HepG2 (cell line): ENCODE measurements around the gene PARN.

Source experiments
- CEBPB ChIP-seq: IDR thresholded peaks from 2 replicates; pipeline ENCODE4 v1.6.1; 2011; ENCODE audit warnings: low read depth, low read length, improper control_type of control experiment, borderline replicate concordance
- EZH2 ChIP-seq: conservative IDR thresholded peaks from 2 replicates; pipeline ENCODE4 v1.6.1; 2012; ENCODE audit warnings: mild to moderate bottlenecking, low read depth, low read length, moderate library complexity
- GABPA ChIP-seq, 2 experiments: IDR thresholded peaks; 2 replicates each; pipeline ENCODE4 v1.6.1; 2011 to 2016; ENCODE audit warnings: low read depth in 2 of 2, low read length in 1 of 2, missing biosample characterization in 1 of 2, missing genetic modification characterization in 1 of 2
- HDAC2 ChIP-seq: sonication (generic); formaldehyde crosslinking; IDR thresholded peaks from 2 replicates; pipeline ENCODE4 v1.4.0; 2020; ENCODE audit warnings: missing genetic modification reagents
- ISX ChIP-seq: sonication (generic); formaldehyde crosslinking; conservative IDR thresholded peaks from 2 replicates; pipeline ENCODE4 v1.5.0; 2020; ENCODE audit warnings: missing genetic modification reagents
- KDM1A ChIP-seq: IDR thresholded peaks from 2 replicates; pipeline ENCODE4 v1.6.1; 2016; ENCODE audit warnings: missing compliant biosample characterization
- KIAA2018 ChIP-seq: sonication (generic); formaldehyde crosslinking; IDR thresholded peaks from 2 replicates; pipeline ENCODE4 v1.5.0; 2020; ENCODE audit warnings: mild to moderate bottlenecking, missing genetic modification reagents, borderline replicate concordance
- POLR2A ChIP-seq, 2 experiments: IDR thresholded peaks; 2 replicates each; pipeline ENCODE4 v1.6.1; 2011; ENCODE audit warnings: low read depth in 2 of 2, low read length in 2 of 2, mild to moderate bottlenecking in 1 of 2, moderate library complexity in 1 of 2; ENCODE audit not compliant: insufficient read depth in 1 of 2
- POLR2AphosphoS2 ChIP-seq: IDR thresholded peaks from 2 replicates; pipeline ENCODE4 v1.6.1; 2011; ENCODE audit warnings: low read depth, low read length, improper control_type of control experiment
- PPARG ChIP-seq: conservative IDR thresholded peaks from 2 replicates; pipeline ENCODE4 v1.6.1; 2016; ENCODE audit warnings: missing biosample characterization, missing genetic modification reagents
- TF ChIP-seq, protein P1 (sequence below): sonication (generic); formaldehyde crosslinking; IDR thresholded peaks from 2 replicates; pipeline ENCODE4 v1.5.0; 2020; ENCODE audit warnings: mild to moderate bottlenecking, missing genetic modification reagents, moderate library complexity
- TF ChIP-seq, protein P2 (sequence below): sonication (generic); formaldehyde crosslinking; IDR thresholded peaks from 2 replicates; pipeline ENCODE4 v1.4.0; 2020; ENCODE audit warnings: missing genetic modification reagents

DNA sequence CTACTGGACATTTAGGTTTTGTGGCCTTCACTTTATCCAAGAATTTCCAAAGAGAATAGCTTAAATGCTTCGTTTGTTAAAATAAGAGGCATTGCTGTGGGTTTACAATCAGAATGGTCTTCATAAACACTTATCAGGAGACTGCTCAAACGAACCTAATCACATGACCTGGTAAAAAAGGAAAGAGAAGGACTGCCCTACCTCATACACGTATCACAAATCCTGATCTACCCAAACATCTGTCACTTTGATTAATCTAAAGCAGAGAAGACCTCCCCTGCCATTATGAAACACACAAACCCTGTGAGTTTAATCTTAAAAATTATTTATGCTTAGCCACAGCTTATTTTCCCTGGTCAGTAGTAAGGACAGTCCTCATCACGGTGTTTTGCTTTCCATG is 76.6 kb downstream of the PARN start:
- TF ChIP-seq POLR2A (IDR thresholded peaks at IDR 0.05; ENCODE audit: insufficient read depth in 1 of 2, low read depth in 2 of 2, low read length in 2 of 2) (no peak), HDAC2 (CRISPR knock-in tag) (no peak), GABPA (IDR thresholded peaks at IDR 0.05; ENCODE audit: low read depth, low read length) (no peak), GABPA (CRISPR knock-in tag; IDR thresholded peaks at IDR 0.05; ENCODE audit: low read depth) (no peak), KDM1A (CRISPR knock-in tag) (no peak), POLR2AphosphoS2 (no peak), ISX (CRISPR knock-in tag) (no peak), EZH2 (no peak), PPARG (CRISPR knock-in tag) (no peak), KIAA2018 (CRISPR knock-in tag) (no peak), CEBPB (no peak)
- TF ChIP-seq, protein P1, sequence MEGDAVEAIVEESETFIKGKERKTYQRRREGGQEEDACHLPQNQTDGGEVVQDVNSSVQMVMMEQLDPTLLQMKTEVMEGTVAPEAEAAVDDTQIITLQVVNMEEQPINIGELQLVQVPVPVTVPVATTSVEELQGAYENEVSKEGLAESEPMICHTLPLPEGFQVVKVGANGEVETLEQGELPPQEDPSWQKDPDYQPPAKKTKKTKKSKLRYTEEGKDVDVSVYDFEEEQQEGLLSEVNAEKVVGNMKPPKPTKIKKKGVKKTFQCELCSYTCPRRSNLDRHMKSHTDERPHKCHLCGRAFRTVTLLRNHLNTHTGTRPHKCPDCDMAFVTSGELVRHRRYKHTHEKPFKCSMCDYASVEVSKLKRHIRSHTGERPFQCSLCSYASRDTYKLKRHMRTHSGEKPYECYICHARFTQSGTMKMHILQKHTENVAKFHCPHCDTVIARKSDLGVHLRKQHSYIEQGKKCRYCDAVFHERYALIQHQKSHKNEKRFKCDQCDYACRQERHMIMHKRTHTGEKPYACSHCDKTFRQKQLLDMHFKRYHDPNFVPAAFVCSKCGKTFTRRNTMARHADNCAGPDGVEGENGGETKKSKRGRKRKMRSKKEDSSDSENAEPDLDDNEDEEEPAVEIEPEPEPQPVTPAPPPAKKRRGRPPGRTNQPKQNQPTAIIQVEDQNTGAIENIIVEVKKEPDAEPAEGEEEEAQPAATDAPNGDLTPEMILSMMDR = no peak
- TF ChIP-seq, protein P2, sequence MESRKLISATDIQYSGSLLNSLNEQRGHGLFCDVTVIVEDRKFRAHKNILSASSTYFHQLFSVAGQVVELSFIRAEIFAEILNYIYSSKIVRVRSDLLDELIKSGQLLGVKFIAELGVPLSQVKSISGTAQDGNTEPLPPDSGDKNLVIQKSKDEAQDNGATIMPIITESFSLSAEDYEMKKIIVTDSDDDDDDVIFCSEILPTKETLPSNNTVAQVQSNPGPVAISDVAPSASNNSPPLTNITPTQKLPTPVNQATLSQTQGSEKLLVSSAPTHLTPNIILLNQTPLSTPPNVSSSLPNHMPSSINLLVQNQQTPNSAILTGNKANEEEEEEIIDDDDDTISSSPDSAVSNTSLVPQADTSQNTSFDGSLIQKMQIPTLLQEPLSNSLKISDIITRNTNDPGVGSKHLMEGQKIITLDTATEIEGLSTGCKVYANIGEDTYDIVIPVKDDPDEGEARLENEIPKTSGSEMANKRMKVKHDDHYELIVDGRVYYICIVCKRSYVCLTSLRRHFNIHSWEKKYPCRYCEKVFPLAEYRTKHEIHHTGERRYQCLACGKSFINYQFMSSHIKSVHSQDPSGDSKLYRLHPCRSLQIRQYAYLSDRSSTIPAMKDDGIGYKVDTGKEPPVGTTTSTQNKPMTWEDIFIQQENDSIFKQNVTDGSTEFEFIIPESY (CRISPR knock-in tag) = no peak
